Measurements from ENCODE around the gene USP19. TPM values are rescaled to one million over a fixed set of nuclear protein-coding genes. Genes with fewer than 3 reads are reported as not detected.

USP19 gene
- total RNA-seq, 1 experiment from 2014 or later: 66.3 TPM

GRCh38 chr3:49119439-49119838, 1.2 kb downstream of the USP19 start:
- peak overlapping the region; percentile 80 for H3K9ac ChIP-seq (ENCODE audit: extremely low read depth, insufficient read length, low read length)
- Mint-ChIP-seq H3K27ac (no peak overlapping the region; a peak in 1 of 7 replicates), H3K4me3 (peak overlapping the region; percentile 81 to 91; a peak in 4 of 5 replicates), H3K27me3 (ENCODE audit: low read depth) (no peaks in the 10 kb centered on the region; the same call in 1 of the 2 replicates), H3K9me3 (no peaks in the 10 kb centered on the region), H3K36me3 (ENCODE audit: insufficient read depth in 1 of 3, low read depth in 3 of 3) (peaks cover 30 to 64% (median 53%) of the 10 kb centered on the region in 3 experiments), H3K4me1 (peaks cover 4% of the 10 kb centered on the region in 2 experiments; a peak in 3 of 4 replicates)
- no peak overlapping the region for H2BK12ac ChIP-seq (ENCODE audit: insufficient read length, low read depth, low read length)
- H3K23ac ChIP-seq (ENCODE audit: insufficient read length, low read depth, low read length): no peak overlapping the region
- H3K23me2 ChIP-seq (ENCODE audit: insufficient read length, low read depth, low read length, poor library complexity, severe bottlenecking): peaks cover 5% of the 10 kb centered on the region
- H4K91ac ChIP-seq (ENCODE audit: insufficient read length, low read depth, low read length): no peak overlapping the region
- H3K4me1 ChIP-seq (ENCODE audit: insufficient read depth, low read length): 0 out of 2 replicates have a peak, but pooled peaks cover 2% of the 10 kb centered on the region
- no peak overlapping the region for H3K18ac ChIP-seq (ENCODE audit: insufficient read length, low read depth, low read length)
- H2BK20ac ChIP-seq (ENCODE audit: low read depth, low read length, poor library complexity, severe bottlenecking): no peak overlapping the region
- no peak overlapping the region for H4K5ac ChIP-seq (ENCODE audit: insufficient read length, low read depth, low read length)
- H3K56ac ChIP-seq (ENCODE audit: insufficient read length, low read depth, low read length): no peak overlapping the region
- no peak overlapping the region for H2BK5ac ChIP-seq (ENCODE audit: insufficient read length, low read length)
- H4K8ac ChIP-seq (replicated peaks; ENCODE audit: insufficient read length, low read depth, low read length): no peak overlapping the region
- no CpG with 5 or more reads among the region's 3 CpGs for WGBS (ENCODE audit: extremely low coverage, insufficient read length, low lambda C conversion rate)
- H3K79me2 ChIP-seq (ENCODE audit: insufficient read depth, low read length): no peaks in the 10 kb centered on the region; the same call in 1 of the 2 replicates
- H3K79me1 ChIP-seq (ENCODE audit: insufficient read depth, low read depth, low read length, poor library complexity, severe bottlenecking): peaks cover 4% of the 10 kb centered on the region
- no peak for DNase-seq
- H2BK15ac ChIP-seq (ENCODE audit: low read depth, low read length): no peak overlapping the region
- H3K4me2 ChIP-seq (ENCODE audit: insufficient read depth, insufficient read length, low read length): peak overlapping the region; percentile 95
- H2AK5ac ChIP-seq (ENCODE audit: insufficient read length, low read length): no peak overlapping the region
- peaks cover 2% of the 10 kb centered on the region for H4K20me1 ChIP-seq (ENCODE audit: control insufficient read depth, insufficient read depth, insufficient read length)
- H3K27ac ChIP-seq (ENCODE audit: insufficient read length, low read depth, low read length): no peak overlapping the region
- no peak overlapping the region for H2AFZ ChIP-seq (ENCODE audit: low read length)
- H3T11ph ChIP-seq (ENCODE audit: low read length): no peak overlapping the region
- no peak for TF ChIP-seq CTCF (conservative IDR thresholded peaks at IDR 0.05)
- H2BK120ac ChIP-seq (ENCODE audit: low read depth, low read length, poor library complexity, severe bottlenecking): no peak overlapping the region
- no peak overlapping the region; the same call in 1 of the 2 replicates for H3K14ac ChIP-seq (ENCODE audit: insufficient read depth, low read length)
- H3K4ac ChIP-seq (ENCODE audit: low read depth, low read length): no peak overlapping the region
- H3K9me3 ChIP-seq (ENCODE audit: control insufficient read depth, low read depth, low read length): no peaks in the 10 kb centered on the region
- H3K27me3 ChIP-seq (ENCODE audit: insufficient read depth, low read length): no peaks in the 10 kb centered on the region
